Stimulated activated CD8-positive, alpha-beta memory T cell treated with anti-CD3 and anti-CD28 coated beads, Interleukin-7, amount 100 ng/mL, for 1 hour (primary cell): ENCODE data around the gene STXBP5.

Experiments
- DNase-seq, 2 donors: peaks; one replicate each; pipeline ENCODE4 v3.0.0-alpha.2; 2020; ENCODE audit warnings: low read depth in 2 of 2

STXBP5 gene

GRCh38 chr6:147437615-147438014 lies 233.4 kb downstream of the STXBP5 start:
- no peak for DNase-seq

GRCh38 chr6:147438758-147439528 lies 234.7 kb downstream of the STXBP5 start:
- DNase-seq = no peak
